Tibial nerve (tissue), 3 donors: ENCODE measurements around the gene CTNNA3.

Experiments used
- POLR2A ChIP-seq, 2 donors: fragments of 450-650 bp; IDR thresholded peaks; one replicate each; pipeline ENCODE4 v1.6.1; 2017; ENCODE audit warnings: antibody characterized with exemption in 2 of 2, mild to moderate bottlenecking in 2 of 2, moderate library complexity in 2 of 2
- TF ChIP-seq, protein P1 (sequence below), 5 experiments: fragments of 200-600 bp in 3 of 5; fragments of 450-650 bp in 2 of 5; sonication (generic) in 3 of 5; IDR thresholded peaks; one replicate each; pipeline ENCODE4 v1.5.1; 2016 to 2019; ENCODE audit warnings: antibody characterized with exemption in 5 of 5, mild to moderate bottlenecking in 3 of 5, moderate library complexity in 2 of 5

DNA sequence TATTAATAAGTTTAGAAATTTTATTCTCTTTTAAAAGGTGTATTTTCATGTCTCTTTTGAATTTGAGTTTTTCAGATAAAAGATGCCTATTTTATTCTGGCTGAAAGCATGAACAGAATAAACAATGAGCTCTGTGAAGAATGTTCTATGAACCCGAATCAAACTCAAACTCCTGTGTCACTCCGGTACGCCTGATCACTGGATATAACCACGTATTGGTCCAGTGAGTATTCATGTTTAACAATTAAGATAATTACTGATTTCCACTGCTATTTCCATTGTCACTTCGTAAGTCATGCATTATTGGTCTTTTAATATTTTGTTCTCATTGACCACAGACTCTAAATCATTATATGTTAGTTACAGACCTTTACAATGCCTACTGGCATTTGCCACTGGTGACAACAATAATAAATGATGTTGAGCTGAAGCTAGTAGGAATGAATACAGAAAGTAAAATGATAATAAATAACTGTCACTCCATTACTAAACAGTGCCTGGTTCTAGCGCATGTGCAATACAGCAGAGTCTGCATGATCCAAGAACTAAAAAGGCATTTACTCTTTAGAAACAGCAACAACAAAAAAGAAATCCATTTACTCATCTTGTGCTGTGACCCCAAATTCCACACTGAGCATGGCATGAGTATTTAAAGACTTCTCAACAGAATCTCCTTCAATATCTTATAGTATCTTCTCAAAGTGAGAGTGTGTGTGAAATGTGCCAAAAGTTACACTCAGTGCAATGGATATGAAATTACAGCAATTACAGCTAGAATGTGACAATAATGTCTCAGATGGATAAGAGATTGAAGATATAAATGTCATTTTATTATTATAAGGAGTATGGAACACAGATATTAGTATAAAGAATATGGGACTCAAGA is 1597.2 kb downstream of the CTNNA3 start:
- TF ChIP-seq, protein P1, sequence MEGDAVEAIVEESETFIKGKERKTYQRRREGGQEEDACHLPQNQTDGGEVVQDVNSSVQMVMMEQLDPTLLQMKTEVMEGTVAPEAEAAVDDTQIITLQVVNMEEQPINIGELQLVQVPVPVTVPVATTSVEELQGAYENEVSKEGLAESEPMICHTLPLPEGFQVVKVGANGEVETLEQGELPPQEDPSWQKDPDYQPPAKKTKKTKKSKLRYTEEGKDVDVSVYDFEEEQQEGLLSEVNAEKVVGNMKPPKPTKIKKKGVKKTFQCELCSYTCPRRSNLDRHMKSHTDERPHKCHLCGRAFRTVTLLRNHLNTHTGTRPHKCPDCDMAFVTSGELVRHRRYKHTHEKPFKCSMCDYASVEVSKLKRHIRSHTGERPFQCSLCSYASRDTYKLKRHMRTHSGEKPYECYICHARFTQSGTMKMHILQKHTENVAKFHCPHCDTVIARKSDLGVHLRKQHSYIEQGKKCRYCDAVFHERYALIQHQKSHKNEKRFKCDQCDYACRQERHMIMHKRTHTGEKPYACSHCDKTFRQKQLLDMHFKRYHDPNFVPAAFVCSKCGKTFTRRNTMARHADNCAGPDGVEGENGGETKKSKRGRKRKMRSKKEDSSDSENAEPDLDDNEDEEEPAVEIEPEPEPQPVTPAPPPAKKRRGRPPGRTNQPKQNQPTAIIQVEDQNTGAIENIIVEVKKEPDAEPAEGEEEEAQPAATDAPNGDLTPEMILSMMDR (IDR thresholded peaks at IDR 0.05): no peak
- TF ChIP-seq POLR2A (IDR thresholded peaks at IDR 0.05): no peak
